ENCODE data around the gene WSCD2.

Gene WSCD2

DNA sequence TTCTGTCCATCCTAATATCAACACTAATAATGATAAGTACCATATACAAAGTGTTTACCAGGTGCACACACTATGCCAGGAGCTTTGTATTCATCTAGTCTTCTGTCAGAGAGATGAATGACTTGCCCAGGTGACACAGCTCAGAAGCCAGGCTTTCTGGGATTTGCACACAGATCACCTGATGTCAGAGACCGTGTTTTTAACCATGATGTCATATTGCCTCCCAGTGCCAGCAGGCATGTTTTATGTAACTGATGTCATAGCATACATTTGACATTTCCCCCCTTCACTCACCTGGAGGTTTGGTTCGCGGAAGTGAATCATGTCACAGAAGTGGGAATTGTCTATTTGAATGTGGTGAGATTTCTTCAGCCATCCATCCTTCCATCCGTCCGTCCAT lies 5.7 kb downstream of the WSCD2 start:
- no peak for TF ChIP-seq POLR2AphosphoS5 (IDR thresholded peaks at IDR 0.05; ENCODE audit: low read depth)
- TF ChIP-seq, protein P1, sequence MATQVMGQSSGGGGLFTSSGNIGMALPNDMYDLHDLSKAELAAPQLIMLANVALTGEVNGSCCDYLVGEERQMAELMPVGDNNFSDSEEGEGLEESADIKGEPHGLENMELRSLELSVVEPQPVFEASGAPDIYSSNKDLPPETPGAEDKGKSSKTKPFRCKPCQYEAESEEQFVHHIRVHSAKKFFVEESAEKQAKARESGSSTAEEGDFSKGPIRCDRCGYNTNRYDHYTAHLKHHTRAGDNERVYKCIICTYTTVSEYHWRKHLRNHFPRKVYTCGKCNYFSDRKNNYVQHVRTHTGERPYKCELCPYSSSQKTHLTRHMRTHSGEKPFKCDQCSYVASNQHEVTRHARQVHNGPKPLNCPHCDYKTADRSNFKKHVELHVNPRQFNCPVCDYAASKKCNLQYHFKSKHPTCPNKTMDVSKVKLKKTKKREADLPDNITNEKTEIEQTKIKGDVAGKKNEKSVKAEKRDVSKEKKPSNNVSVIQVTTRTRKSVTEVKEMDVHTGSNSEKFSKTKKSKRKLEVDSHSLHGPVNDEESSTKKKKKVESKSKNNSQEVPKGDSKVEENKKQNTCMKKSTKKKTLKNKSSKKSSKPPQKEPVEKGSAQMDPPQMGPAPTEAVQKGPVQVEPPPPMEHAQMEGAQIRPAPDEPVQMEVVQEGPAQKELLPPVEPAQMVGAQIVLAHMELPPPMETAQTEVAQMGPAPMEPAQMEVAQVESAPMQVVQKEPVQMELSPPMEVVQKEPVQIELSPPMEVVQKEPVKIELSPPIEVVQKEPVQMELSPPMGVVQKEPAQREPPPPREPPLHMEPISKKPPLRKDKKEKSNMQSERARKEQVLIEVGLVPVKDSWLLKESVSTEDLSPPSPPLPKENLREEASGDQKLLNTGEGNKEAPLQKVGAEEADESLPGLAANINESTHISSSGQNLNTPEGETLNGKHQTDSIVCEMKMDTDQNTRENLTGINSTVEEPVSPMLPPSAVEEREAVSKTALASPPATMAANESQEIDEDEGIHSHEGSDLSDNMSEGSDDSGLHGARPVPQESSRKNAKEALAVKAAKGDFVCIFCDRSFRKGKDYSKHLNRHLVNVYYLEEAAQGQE (IDR thresholded peaks at IDR 0.05; ENCODE audit: insufficient replicate concordance, low read depth) = no peak
- TF ChIP-seq, protein P2, sequence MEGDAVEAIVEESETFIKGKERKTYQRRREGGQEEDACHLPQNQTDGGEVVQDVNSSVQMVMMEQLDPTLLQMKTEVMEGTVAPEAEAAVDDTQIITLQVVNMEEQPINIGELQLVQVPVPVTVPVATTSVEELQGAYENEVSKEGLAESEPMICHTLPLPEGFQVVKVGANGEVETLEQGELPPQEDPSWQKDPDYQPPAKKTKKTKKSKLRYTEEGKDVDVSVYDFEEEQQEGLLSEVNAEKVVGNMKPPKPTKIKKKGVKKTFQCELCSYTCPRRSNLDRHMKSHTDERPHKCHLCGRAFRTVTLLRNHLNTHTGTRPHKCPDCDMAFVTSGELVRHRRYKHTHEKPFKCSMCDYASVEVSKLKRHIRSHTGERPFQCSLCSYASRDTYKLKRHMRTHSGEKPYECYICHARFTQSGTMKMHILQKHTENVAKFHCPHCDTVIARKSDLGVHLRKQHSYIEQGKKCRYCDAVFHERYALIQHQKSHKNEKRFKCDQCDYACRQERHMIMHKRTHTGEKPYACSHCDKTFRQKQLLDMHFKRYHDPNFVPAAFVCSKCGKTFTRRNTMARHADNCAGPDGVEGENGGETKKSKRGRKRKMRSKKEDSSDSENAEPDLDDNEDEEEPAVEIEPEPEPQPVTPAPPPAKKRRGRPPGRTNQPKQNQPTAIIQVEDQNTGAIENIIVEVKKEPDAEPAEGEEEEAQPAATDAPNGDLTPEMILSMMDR (IDR thresholded peaks at IDR 0.05; ENCODE audit: insufficient read depth, low read length) = no peak
- no peak for TF ChIP-seq SPI1 (IDR thresholded peaks at IDR 0.05; ENCODE audit: borderline replicate concordance, low read depth)
- no peak for TF ChIP-seq GABPA (IDR thresholded peaks at IDR 0.05; ENCODE audit: low read depth)
- Histone ChIP-seq H3K4me3 (replicated peaks; ENCODE audit: insufficient read depth, low read length) (no peak overlapping the region), H3K27me3 (ENCODE audit: insufficient read depth, poor library complexity, severe bottlenecking) (peaks cover 2% of the 10 kb centered on the region), H3K27ac (replicated peaks) (no peak overlapping the region)
- no peak for DNase-seq (ENCODE audit: low read depth in 1 of 2, low spot score in 1 of 2)

DNA sequence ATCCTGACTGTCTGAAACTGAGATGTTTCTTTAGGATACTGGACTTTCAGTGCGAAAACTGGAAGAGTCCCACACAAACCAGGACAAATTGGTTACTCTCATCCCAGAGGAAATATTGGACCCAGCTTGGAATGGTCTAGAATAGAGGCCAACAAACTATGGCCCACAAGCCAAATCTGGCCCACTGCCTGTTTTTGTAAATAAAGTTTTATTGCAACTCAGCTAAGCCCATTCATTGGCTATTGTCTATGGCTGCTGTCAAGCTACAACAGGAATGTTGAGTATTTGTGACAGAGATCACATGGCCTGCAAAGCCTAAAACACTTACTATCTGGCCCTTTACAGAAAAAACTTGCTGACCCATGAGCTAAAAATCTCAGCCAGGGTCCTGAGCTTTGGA lies 6.5 kb downstream of the WSCD2 start:
- DNase-seq (ENCODE audit: low read depth in 1 of 2, low spot score in 1 of 2) = no peak
- no peak overlapping the region for H3K4me3 ChIP-seq (replicated peaks; ENCODE audit: insufficient read depth, low read length)
- TF ChIP-seq SPI1 (IDR thresholded peaks at IDR 0.05; ENCODE audit: borderline replicate concordance, low read depth) (no peak), POLR2AphosphoS5 (IDR thresholded peaks at IDR 0.05; ENCODE audit: low read depth) (no peak), GABPA (IDR thresholded peaks at IDR 0.05; ENCODE audit: low read depth) (no peak)
- TF ChIP-seq, protein P1 (IDR thresholded peaks at IDR 0.05; ENCODE audit: insufficient replicate concordance, low read depth) = no peak
- no peak overlapping the region for H3K27ac ChIP-seq (replicated peaks)
- peaks cover under 1% of the 10 kb centered on the region for H3K27me3 ChIP-seq (ENCODE audit: insufficient read depth, poor library complexity, severe bottlenecking)

DNA sequence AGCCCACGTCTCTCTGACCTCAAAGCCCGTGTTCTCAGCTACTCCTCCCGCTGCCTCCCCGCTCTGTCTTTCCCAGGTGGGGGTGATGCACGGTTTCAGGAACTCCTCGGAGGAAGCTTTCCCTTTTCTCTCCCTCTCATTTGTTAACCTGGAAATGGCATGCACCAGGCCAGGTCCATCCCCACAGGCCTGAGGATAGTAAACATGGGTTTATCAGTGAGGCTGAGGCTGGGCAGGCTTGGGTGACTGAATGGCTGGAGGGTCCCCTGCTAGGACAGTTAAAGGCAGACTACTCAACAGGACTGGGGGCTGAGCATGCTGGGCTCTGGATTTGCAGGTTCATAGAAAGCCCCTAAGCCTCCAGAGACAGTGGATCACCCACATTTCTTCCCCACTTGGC lies 7.6 kb downstream of the WSCD2 start:
- TF ChIP-seq POLR2AphosphoS5 (IDR thresholded peaks at IDR 0.05; ENCODE audit: low read depth) = no peak
- TF ChIP-seq GABPA (IDR thresholded peaks at IDR 0.05; ENCODE audit: low read depth) = no peak
- TF ChIP-seq, protein P1 (IDR thresholded peaks at IDR 0.05; ENCODE audit: insufficient replicate concordance, low read depth) = no peak
- no peak for TF ChIP-seq SPI1 (IDR thresholded peaks at IDR 0.05; ENCODE audit: borderline replicate concordance, low read depth)
- TF ChIP-seq, protein P2 (IDR thresholded peaks at IDR 0.05; ENCODE audit: insufficient read depth, low read length) = no peak
- no peak for DNase-seq (ENCODE audit: low read depth in 1 of 2, low spot score in 1 of 2)
- no peak overlapping the region for H3K4me3 ChIP-seq (replicated peaks; ENCODE audit: insufficient read depth, low read length)
- H3K27ac ChIP-seq (replicated peaks) = no peak overlapping the region
- H3K27me3 ChIP-seq (ENCODE audit: insufficient read depth, poor library complexity, severe bottlenecking) = peaks cover 3% of the 10 kb centered on the region

Measured in HL-60 (cell line).